GM12878 (cell line): ENCODE results near the gene UTP25.

Experiments used
- EZH2 ChIP-seq: IDR thresholded peaks from 2 replicates; pipeline ENCODE4 v1.6.1; 2012; ENCODE audit warnings: low read depth, mild to moderate bottlenecking, control low read depth, inconsistent platforms, low read length, borderline replicate concordance; ENCODE audit not compliant: control insufficient read depth
- RCOR1 ChIP-seq: conservative IDR thresholded peaks from 2 replicates; pipeline ENCODE4 v1.6.1; 2012; ENCODE audit warnings: low read depth, low read length, improper control_type of control experiment
- SMAD1 ChIP-seq: fragments of 450-650 bp; IDR thresholded peaks from 2 replicates; pipeline ENCODE4 v1.6.1; 2018; ENCODE audit warnings: mild to moderate bottlenecking, low read depth; ENCODE audit not compliant: partially characterized antibody
- SPI1 ChIP-seq: IDR thresholded peaks from 2 replicates; pipeline ENCODE4 v1.6.1; 2011; ENCODE audit warnings: low read depth, mild to moderate bottlenecking, low read length, moderate library complexity, borderline replicate concordance; ENCODE audit not compliant: insufficient read depth
- SUZ12 ChIP-seq: fragments of 200-600 bp; sonication (generic); IDR thresholded peaks from one replicate; pipeline ENCODE4 v1.6.1; 2018; ENCODE audit warnings: antibody characterized with exemption, mild to moderate bottlenecking; ENCODE audit not compliant: unreplicated experiment
- TAF1 ChIP-seq: IDR thresholded peaks from 2 replicates; pipeline ENCODE4 v1.6.1; 2011; ENCODE audit warnings: mild to moderate bottlenecking, low read depth, low read length, borderline replicate concordance
- YY1 ChIP-seq: IDR thresholded peaks from 2 replicates; pipeline ENCODE4 v1.6.1; 2011; ENCODE audit warnings: low read depth, mild to moderate bottlenecking, low read length
- TF ChIP-seq, protein P1 (sequence below), 3 experiments: IDR thresholded peaks in 2 of 3; conservative IDR thresholded peaks in 1 of 3; 2 replicates each; pipeline ENCODE4 v1.5.1; 2011; ENCODE audit warnings: low read depth in 3 of 3, low read length in 3 of 3, mild to moderate bottlenecking in 3 of 3, control low read depth in 2 of 3, moderate library complexity in 2 of 3, inconsistent platforms in 1 of 3, mixed read lengths in 1 of 3; ENCODE audit not compliant: control insufficient read depth in 2 of 3, insufficient read depth in 1 of 3; ENCODE audit errors: extremely low read depth in 1 of 3
- TF ChIP-seq, protein P2 (sequence below): IDR thresholded peaks from 2 replicates; pipeline ENCODE4 v1.6.1; 2011; ENCODE audit warnings: low read depth, mild to moderate bottlenecking, low read length, moderate library complexity, borderline replicate concordance; ENCODE audit errors: extremely low read depth
- TF ChIP-seq, protein P3 (sequence below): IDR thresholded peaks from 2 replicates; pipeline ENCODE4 v1.6.1; 2012; ENCODE audit warnings: mild to moderate bottlenecking, low read depth, low read length

DNA sequence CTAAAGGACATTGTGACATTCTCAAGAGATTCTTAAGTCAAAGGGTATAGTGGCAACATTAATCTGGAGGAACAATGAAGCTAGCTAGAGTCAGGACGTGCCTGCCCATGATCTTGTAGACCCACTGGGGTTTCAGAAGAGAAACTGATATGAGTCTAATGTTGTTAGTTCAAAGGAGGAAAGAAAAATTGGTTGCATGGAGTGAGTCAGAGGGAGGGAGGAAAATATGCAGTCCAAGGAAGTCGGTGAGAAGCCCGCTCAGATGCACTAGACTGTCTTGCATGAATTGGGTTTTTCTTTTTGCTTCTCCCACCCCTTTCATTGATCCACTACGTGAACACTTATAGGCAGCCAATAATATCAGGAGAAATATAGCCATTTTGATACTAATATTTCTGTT lies 56.5 kb downstream of the UTP25 start:
- no peak for TF ChIP-seq TAF1
- TF ChIP-seq, protein P1, sequence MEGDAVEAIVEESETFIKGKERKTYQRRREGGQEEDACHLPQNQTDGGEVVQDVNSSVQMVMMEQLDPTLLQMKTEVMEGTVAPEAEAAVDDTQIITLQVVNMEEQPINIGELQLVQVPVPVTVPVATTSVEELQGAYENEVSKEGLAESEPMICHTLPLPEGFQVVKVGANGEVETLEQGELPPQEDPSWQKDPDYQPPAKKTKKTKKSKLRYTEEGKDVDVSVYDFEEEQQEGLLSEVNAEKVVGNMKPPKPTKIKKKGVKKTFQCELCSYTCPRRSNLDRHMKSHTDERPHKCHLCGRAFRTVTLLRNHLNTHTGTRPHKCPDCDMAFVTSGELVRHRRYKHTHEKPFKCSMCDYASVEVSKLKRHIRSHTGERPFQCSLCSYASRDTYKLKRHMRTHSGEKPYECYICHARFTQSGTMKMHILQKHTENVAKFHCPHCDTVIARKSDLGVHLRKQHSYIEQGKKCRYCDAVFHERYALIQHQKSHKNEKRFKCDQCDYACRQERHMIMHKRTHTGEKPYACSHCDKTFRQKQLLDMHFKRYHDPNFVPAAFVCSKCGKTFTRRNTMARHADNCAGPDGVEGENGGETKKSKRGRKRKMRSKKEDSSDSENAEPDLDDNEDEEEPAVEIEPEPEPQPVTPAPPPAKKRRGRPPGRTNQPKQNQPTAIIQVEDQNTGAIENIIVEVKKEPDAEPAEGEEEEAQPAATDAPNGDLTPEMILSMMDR (IDR thresholded peaks at IDR 0.05 in 2 of 3, conservative IDR thresholded peaks at IDR 0.05 in 1 of 3; ENCODE audit: control insufficient read depth in 2 of 3, extremely low read depth in 1 of 3, insufficient read depth in 1 of 3, low read depth in 3 of 3, low read length in 3 of 3), result no peak
- TF ChIP-seq RCOR1, result no peak
- no peak for TF ChIP-seq SUZ12
- no peak for TF ChIP-seq SMAD1
- TF ChIP-seq EZH2, result no peak
- TF ChIP-seq, protein P2, sequence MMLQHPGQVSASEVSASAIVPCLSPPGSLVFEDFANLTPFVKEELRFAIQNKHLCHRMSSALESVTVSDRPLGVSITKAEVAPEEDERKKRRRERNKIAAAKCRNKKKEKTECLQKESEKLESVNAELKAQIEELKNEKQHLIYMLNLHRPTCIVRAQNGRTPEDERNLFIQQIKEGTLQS, result no peak
- TF ChIP-seq SPI1, result no peak
- TF ChIP-seq, protein P3, sequence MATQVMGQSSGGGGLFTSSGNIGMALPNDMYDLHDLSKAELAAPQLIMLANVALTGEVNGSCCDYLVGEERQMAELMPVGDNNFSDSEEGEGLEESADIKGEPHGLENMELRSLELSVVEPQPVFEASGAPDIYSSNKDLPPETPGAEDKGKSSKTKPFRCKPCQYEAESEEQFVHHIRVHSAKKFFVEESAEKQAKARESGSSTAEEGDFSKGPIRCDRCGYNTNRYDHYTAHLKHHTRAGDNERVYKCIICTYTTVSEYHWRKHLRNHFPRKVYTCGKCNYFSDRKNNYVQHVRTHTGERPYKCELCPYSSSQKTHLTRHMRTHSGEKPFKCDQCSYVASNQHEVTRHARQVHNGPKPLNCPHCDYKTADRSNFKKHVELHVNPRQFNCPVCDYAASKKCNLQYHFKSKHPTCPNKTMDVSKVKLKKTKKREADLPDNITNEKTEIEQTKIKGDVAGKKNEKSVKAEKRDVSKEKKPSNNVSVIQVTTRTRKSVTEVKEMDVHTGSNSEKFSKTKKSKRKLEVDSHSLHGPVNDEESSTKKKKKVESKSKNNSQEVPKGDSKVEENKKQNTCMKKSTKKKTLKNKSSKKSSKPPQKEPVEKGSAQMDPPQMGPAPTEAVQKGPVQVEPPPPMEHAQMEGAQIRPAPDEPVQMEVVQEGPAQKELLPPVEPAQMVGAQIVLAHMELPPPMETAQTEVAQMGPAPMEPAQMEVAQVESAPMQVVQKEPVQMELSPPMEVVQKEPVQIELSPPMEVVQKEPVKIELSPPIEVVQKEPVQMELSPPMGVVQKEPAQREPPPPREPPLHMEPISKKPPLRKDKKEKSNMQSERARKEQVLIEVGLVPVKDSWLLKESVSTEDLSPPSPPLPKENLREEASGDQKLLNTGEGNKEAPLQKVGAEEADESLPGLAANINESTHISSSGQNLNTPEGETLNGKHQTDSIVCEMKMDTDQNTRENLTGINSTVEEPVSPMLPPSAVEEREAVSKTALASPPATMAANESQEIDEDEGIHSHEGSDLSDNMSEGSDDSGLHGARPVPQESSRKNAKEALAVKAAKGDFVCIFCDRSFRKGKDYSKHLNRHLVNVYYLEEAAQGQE, result no peak
- TF ChIP-seq YY1, result no peak
